Astrocyte (in vitro differentiated cells and primary cell): Measurements from ENCODE around the gene ARPIN.

Experiments
- EZH2 ChIP-seq: IDR thresholded peaks from 2 replicates; pipeline ENCODE4 v1.6.1; 2012; ENCODE audit warnings: mild to moderate bottlenecking, low read length, inconsistent platforms; ENCODE audit not compliant: insufficient read depth
- TF ChIP-seq, protein P1 (sequence below): IDR thresholded peaks from 2 replicates; pipeline ENCODE4 v1.5.1; 2011; ENCODE audit warnings: low read depth, mild to moderate bottlenecking, inconsistent platforms, low read length, moderate library complexity; ENCODE audit not compliant: insufficient read depth

DNA sequence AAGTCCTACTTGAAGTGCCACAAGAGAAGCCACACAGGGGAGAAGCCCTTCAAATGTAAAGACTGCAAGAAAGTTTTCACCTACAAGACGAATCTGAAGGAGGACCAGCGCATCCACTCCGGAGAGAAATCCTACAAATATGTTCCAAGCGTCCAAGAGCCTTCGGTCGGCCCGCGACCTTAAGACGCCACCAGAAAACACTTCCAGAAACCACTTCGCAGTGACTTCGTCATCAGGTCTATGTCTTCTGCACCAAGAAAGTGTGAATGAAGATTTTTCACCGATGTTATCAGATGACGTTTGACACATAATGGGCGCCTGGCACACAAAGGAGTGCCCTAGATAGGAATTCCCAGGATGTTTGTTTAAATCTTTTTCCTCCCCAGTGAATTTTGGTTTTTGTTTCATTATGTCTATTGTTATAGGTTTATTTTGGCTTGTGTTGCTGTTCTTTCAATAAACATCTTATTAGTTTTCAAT, 24.1 kb upstream of the ARPIN start:
- TF ChIP-seq, protein P1, sequence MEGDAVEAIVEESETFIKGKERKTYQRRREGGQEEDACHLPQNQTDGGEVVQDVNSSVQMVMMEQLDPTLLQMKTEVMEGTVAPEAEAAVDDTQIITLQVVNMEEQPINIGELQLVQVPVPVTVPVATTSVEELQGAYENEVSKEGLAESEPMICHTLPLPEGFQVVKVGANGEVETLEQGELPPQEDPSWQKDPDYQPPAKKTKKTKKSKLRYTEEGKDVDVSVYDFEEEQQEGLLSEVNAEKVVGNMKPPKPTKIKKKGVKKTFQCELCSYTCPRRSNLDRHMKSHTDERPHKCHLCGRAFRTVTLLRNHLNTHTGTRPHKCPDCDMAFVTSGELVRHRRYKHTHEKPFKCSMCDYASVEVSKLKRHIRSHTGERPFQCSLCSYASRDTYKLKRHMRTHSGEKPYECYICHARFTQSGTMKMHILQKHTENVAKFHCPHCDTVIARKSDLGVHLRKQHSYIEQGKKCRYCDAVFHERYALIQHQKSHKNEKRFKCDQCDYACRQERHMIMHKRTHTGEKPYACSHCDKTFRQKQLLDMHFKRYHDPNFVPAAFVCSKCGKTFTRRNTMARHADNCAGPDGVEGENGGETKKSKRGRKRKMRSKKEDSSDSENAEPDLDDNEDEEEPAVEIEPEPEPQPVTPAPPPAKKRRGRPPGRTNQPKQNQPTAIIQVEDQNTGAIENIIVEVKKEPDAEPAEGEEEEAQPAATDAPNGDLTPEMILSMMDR: no peak
- no peak for TF ChIP-seq EZH2
